NCI-H2029 treated with DMSO at 0.1 percent for 48 hours (cell line): ENCODE measurements around the gene SMIM31.

ENCODE experiments used
- DNase-seq: peaks from one replicate; lab custom pipeline; 2025; lab: John Stamatoyannopoulos, UW

The SMIM31 gene

DNA sequence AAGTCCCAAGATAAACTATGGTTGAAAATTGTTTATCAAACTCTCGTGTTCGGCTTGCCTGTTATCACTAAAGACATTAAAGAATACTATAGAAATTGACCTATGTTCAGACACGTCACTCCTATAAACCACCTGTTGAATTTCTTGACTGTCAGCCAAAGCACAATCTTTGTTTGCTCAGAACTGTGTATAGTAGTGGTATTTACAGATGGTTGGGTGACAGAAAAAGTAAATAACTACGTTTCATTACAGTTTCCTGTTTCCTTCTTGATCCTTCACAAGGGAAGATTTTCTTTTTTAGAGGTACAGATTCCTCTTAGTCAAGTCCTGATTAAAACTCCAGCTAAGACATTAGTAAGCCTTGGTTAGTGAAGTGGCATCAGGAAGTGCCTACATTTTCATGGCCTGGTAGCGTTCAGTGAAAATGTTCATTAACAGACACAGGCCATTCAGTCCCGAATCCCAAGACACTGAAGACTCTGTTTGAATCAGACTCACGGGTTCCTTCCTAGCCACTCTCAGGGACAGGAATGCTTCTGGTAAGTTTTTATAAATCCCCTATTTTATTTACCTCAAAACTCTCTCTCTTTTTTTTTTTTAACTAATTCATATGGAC, at the start of gene SMIM31:
SMIM31 (plus strand) TSS at position 259 of the 616 bp plus-strand sequence. CDS start 16,313 bp downstream, outside the sequence.
- no peak for DNase-seq

DNA sequence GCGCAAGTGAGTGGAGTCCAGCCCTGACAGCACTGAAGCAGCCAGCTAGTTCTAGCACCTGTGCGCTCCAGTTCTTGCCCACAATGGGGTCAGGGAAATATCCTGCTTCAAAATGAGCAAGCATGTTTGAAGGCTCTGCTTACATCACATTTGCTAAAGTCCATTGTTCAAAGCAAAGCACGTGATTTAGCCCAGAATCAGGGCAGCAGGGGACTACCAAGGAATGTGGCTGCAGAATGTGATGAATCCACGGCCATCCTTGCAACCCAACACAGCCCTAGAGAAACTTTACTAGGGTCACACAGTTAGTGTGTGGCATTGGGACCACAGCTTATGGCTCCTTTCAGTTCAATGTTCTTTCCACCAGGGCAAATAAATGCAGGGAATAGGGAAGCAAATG, 47.3 kb upstream of the SMIM31 start:
- no peak for DNase-seq

DNA sequence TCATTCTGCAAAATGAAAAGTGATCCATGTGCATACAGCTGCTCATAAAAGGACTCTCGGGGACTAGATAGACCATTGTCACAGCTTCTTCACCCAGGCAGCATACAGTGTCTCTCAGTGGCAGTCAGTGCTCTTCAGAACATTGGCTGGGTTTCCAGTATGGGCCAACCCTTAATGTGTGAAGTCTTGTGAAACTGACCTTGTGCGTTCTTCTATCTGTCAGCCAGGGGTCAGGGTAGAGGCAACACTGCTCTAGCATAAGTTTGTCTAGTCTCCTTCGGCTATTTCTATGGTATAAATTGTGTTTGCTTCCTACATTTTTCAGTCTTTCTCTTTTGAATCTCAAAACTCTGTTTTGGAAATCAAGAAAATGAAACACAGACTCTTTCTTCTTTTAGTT, 37.0 kb upstream of the SMIM31 start:
- DNase-seq, result no peak

DNA sequence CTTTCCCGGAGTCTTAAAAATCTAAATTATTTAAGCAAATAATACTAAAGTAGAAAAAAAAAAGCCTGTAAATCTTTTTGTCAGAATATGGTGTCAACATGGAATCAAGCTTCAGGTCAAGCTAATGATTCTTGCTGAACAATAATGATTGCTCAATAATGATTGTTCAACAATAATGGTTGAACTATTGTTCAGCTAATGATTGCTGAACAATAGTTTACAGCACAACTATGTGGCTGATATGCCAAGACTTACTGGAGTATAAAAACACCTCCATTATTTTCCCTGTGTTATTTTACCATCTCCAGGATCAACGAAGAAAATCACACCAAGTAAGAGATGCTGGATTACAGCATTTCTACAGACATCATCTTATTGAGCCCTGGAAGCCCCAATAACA, 35.1 kb upstream of the SMIM31 start:
- DNase-seq, result no peak

DNA sequence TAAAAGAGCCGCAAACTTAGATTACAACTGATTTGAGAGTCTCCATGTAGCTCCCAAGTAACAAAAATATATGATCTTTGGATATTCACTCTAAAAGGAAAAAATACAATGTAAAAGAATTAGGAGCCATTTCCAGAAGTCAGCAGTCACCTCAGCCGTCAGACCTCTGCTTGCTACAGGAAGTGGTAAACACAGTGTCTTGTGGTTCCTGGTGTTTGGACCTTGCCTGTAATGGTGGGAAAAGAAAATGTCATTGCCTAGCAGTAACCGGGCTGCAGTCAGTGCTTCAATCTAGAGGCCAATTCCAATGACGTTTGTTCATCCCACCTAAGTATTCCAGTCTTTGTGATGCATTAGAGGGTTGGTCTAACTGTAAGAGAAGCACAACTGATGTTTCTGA, 28.9 kb upstream of the SMIM31 start:
- no peak for DNase-seq

DNA sequence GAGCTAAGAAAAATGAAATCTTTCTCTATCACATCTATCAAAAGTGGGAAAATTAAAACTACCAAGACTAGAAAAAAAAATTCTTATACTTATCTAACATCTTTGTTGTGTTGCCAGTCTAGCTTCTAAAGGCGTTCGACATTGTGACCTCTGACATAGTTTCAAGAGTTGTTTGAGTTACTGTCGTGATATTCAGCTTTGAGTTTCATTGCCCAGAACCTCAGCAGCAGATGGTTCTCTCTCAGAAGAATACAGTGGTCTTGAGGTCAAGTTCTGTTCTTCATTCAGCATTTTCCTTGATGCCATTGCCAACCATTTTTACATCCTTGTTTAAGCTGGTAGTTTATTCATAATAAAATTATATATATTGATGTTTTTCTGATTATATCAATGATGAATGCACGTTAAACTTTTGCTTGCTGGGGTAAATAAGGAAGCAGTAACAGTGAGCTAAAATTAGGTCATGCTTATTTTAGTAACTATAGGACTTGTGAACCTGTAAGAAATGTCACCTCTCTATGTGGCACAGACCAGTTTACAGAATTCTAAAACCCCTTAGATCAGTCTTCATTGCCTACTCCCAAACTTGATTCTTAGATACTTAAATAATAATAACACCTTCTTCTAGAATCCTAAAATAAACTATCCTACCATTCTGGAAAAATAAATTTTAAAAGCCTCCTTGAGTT, 23.1 kb upstream of the SMIM31 start:
- DNase-seq, result no peak

DNA sequence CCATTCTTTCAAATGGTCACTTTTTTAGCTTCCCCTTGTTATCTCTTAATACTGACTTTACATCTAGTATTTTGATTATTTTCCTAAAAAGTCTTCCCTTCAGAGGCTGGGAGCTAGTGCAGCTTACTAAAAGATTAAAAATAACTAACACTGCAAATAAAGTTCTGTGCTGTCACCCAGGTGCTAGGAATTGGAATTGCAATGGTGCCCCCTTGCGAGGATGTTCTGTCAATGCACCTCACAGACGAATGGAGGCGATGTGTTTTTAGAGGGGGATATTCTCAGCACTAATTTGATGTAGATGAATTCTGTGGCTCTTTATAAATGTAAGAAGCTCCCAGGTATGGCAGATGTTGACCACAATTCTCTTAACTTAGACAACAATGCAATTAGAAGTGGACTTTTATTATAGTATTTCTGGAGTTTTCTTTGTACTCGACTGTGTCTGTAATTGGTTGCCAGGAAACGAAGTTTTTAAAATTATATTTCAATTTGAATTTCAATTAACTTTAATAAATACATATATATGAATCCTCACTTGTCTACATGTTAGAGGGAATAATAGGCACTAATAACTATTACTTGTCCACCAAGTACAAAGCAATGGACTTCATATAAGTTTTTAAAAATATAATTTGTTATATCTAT, 22.0 kb upstream of the SMIM31 start:
- DNase-seq, result no peak

DNA sequence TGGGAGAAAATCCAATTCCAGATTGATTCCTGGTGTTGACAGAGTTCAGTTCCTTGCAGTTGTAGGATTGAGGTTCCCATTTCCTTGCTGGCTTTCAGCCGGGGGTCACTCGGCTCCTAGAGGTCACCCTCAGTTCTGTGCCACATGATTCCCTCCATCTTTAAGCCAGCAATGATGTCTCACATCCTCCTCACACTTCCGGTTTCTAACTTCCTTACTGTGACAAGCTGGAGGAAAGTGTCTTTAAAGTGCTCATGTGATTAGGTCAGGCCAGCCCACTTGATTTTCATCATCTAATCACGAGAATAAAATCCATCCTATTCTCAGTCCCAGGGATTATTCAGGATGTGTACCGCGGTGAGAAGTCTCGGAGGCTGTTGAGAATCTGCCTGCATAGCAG, 19.4 kb upstream of the SMIM31 start:
- DNase-seq, result no peak

DNA sequence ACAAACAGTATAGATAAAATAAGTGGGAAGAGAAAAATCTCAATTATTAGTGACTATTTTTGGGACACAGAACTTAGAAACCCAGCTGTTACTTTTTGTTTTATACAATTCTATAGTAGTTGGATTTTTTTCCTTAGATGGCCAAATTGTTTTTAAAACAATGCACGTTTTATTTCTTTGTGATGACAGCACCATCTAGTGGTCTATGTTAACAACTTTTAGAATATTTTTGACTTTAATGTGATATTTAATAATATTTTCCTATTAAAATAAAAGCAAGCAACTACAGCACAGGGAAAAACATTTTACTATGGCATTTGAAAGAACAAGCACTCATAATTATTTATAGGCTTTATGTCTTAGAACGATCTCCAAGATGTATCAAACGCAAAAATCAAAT, 5.6 kb upstream of the SMIM31 start:
- DNase-seq, result no peak

DNA sequence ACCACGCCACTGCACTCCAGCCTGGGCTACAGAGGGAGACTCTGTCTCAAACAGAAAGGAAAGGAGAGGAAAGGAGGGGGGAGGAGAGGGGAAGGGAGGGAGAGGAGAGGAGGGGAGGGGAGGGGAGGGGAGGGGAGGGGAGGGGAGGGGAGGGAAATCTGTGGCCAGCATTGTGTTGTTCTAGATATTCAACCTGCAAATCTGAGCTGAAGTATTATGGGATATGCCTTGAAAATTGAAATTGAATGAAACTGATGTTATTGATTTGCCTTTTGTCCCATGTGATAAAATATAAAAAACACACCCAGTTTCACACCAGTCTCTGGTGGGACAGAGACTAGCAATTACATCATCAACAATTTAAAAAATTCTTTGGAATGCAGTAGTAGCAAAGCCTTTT, 1.5 kb downstream of the SMIM31 start:
- no peak for DNase-seq

DNA sequence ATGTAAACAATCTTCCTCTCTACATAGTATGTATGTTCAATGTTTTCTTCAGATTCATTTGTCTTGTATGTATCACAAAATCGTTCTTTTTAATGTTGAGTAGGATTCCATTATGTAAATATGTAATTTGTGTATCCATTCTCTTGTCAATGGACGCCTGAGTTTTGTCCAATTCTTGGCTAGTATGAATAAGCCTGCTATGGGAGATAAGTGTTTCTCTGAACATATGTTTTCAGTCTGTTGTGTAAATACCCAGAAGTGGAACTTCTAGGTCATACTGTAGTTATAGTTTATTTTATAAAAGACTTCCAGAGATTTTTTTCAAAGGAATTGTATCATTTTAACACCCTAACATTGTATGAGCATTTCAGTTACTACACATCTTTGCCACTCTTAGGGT, 2.8 kb downstream of the SMIM31 start:
- DNase-seq, result no peak

DNA sequence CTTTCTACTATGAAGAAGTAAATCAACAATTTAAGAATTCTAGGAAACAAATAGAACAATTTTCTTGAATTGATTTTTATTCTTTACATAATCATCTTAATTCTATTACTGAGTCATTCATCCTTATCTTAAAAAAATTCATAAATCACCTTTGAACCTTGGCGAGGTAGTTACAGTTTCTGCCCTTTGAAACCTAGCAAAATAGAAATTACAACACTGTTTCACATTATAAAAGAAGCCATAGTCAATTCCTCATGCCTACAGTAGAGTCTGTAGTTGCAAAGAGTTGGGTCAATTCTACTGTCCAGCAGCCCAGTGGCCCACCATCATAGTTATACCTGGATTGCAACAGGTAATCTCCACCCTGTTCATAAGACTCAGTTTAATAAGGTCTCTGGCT, 7.3 kb downstream of the SMIM31 start:
- DNase-seq, result no peak

DNA sequence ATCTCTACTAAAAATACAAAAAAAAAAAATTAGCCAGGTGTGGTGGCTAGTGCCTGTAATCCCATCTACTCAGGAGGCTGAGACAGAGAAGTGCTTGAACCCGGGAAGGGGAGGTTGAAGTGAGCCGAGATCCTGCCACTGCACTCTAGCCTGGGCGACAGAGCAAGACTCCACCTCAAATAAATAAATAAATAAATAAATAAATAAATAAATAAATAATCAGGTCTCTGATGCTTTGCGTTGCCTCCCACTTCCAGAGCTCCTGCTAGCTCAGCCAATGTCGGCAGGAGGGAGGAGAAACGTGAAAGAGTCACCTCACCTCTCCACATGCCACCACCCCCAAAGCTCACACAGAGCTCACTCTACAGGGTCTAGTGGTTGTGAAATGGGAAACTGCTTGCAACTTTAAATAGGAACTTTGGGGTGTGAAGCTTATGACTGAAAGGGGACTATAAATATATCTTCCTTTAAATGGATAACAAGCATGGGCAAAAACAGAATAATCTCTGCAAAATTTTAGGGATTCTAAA, 7.9 kb downstream of the SMIM31 start:
- DNase-seq, result no peak

DNA sequence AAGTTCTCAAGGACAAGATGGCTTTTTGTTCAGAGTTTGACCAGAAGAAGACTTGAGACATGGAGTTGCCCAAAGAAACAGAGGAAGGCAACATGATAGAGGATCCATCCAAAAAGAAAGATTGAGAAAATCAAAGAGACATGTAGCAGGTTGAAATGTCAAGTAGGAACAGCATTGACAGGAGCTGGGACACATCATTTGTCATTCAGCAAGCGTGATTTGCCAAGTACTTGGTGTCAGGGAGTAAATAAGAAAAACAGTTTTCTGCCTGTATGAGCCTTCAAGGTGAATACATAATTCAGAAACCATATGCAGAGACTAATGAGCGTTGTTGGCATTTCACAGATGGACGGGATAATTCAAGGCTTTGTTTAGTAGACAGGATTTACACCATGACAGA, 11.2 kb downstream of the SMIM31 start:
- no peak for DNase-seq

DNA sequence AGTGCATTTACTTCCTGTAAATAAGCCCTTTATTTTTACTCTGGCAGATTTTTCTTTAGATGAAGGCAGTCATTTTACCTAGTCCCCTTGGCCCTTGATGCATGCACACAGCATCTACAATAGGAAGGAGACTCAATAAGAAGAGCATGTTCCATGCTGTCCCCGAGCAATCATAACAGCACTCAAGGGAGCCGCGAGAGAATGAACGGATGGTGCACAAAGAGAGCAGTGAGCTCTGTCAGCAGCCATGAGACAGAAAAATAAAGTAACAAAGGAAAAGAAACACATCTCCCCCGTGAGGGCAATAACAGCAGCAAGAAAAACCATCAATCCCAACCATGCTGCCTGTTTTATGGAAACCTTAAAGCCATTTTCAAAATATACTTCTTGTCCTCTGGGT, 11.9 kb downstream of the SMIM31 start:
- DNase-seq, result no peak

DNA sequence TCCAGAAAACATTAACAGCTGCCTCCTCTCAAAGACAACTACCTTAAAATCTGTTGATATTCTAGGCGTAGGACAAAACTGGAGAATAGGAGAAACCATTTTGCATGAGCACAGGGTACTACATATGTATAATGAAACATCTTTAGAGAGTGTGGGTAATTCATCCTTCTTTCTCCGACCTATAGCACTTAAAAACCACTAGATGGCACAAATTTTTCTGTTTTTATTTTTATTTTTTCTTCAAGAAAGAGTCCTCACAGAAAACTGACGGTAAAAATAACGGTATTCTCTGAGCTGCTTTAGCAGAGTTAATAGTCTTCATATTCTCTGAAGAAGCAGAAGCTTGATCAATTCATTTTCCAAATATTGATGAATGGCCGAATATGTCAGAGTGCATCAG, 14.6 kb downstream of the SMIM31 start:
- DNase-seq, result no peak

DNA sequence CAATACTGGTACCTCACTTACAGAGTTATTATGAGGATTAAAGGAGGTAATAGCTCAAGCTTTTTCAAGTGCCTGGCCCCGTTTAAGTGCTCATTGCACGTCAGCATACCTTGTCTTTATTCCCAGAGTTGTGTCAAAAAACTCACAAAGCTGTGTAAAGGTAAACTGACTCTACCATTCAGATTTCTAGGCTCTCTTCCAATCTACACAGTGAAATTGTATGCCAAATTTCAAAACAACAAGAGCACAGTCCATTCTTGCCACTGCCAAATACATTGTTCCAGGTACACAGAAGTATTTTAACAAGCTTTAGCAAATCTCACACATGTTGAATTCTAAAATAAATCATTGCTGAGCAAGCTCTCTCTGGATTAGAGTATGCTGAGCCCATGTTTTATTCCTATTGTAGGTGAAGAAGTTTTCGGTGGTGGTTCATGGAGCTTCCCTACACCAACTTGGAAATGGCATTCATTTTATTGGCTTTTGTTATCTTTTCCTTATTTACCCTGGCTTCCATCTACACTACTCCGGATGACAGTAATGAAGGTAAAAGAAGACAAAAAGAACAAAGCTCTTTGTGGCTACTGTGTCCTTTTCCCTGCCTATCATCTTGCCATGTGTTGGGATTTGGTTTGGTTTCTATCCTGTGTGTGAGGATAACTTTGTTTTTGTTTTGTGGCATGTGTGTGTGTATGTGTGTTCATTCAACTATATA, 16.2 kb downstream of the SMIM31 start:
- peak; percentile 4 for DNase-seq

DNA sequence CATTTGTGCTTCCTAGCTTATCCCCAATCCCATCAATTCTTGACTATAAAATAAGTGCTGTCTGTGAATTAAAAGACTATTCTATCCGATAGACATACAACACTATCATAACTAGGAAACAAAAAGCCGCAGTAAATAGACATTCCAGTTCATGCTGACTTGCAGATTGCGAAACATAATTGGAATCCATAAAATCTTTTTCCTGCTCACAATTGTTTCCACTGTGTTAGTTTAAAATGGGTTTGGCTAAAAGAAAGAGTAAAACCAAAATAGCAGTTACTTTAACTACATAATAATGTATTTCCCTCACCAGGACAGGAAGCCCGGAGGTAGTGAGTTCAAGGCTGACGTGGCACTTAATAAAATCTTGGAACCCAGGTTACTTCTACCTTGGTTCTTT, 17.2 kb downstream of the SMIM31 start:
- DNase-seq, result no peak

DNA sequence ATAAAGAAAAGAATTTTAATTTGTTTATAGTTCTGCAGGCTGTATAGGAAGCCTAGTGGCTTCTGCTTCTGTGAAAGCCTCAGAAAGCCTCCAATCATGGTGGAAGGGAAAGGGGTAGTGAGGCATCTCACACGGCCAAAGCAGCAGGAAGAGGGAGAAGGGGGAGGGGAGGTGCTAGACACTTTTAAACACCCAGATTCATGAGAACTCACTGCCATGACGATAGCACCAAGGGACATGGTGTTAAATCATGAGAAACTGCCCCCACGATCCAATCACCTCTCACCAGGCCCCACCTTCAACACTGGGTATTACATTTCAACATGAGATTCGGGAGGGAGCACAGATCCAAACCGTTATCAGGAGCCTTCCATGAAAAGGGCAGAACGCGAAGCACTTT, 18.1 kb downstream of the SMIM31 start:
- DNase-seq, result no peak

DNA sequence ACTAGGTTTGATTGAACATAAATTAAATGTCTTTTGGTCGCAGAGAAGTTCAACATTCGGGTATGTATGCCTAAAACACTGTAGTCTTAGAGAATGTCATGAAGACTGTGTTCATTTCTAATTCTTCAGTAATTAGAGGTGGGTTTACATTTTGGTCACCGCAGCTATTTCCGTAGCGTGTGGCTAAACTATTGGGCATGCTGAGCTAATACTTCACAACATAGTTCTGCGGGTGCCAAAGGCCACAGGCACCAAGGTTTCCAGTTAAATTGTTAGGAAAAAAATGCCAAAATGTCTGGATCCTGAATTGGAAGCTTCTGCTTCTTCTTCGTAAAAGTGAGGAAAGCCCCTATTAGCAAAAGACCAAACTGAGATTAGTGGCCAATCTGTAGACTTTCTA, 25.1 kb downstream of the SMIM31 start:
- DNase-seq, result no peak

DNA sequence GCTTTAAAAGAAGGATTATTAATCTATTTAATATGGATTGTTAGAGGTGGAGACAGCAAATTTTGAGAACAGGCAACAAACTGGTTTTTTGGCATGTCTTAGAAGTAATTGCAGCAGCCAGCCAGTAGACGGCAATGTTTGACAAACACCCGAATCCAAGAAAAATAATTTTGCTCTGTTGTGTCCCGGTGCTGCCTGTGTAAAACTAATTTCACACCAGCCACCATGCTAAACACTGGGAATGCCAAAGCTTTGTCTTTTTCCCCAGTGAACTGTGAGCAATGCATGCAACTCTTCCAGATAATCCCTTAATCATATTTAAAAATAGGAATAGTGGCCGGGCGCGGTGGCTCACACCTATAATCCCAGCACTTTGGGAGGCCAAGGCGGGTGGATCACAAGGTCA, 25.9 kb downstream of the SMIM31 start:
- no peak for DNase-seq

DNA sequence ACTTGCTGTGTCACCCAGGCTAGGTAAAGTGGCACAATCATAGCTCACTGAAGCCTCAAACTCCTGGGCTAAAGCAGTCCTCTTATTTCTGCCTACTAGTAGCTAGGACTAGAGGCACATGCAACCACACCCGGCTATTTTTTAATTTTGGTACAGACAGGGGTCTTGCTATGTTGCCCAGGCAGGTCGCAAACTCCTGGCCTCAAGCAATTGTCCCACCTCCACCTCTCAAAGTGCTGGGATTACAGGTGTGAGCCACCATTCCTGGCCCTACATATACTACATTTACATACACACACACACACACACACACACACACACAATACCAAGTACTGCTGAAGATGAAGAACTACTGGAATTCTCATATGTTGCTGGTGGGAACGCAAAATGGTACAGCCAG, 26.9 kb downstream of the SMIM31 start:
- no peak for DNase-seq

DNA sequence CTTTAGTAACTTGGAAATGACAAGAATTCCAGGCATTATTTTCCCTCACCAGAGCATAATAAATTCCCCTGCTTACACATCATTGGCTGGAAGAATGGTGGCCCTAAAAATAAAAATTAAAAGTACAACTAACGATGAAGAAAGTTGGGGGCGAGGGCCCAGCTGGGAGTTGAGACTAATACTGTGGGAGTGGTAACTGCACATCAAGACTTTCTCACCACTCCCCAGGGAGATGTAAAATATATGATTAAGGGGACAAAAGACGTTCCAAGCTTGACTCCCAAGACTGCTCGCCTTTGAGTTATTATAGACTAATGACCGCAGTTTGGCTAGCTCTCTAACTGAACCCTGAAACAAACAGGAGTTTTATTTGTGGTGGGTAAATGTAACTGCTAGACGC, 30.0 kb downstream of the SMIM31 start:
- no peak for DNase-seq
